ENCODE results near the gene WDR64. TPM values are rescaled to one million over a fixed set of nuclear protein-coding genes. Genes with fewer than 3 reads are reported as not detected.

Gene WDR64
- under 1 TPM; 0.08 to 0.70 TPM for total RNA-seq
- polyA plus RNA-seq = under 1 TPM; 0.02 to 0.26 TPM

DNA sequence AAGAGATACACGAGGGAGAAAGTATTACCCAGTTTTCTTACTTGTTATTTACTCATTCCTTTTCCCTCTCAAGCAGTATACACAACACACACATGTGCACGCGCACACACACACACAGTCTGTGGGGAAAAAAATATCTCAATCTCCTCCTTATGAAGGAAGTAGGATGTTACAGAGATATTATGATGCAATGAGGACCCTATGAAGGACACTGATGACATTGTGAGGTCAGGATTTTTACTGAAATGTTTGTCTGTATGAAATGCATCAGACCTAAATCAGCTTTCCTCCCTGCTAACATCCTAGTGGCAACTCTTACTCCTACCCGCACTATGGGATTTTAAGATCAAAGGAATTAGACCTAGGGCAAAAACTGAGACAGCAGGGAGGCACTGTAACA, at the start of gene WDR64:
Gene WDR64, plus strand, starts transcription at position 270 of the 400 bp plus-strand sequence. CDS start 204 bp downstream, outside the sequence.
- H3K4me3 ChIP-seq (ENCODE audit: low read depth in 1 of 3, low read length in 3 of 3) = no peak within 1 kb of the TSS
- 93% methylated on average over 4 of the region's 4 CpGs for WGBS
- no peaks in the 10 kb centered on the region for H3K27me3 ChIP-seq (ENCODE audit: control insufficient read depth in 4 of 4, insufficient read depth in 4 of 4, low read length in 3 of 4)
- H3K9ac ChIP-seq (ENCODE audit: low read depth in 1 of 2, low read length in 2 of 2) = no peak within 1 kb of the TSS
- TF ChIP-seq, protein P1, sequence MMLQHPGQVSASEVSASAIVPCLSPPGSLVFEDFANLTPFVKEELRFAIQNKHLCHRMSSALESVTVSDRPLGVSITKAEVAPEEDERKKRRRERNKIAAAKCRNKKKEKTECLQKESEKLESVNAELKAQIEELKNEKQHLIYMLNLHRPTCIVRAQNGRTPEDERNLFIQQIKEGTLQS (IDR thresholded peaks at IDR 0.05) = no peak
- TF ChIP-seq RAD21 (IDR thresholded peaks at IDR 0.05) (no peak), HNF4G (IDR thresholded peaks at IDR 0.05) (no peak), NR2F2 (IDR thresholded peaks at IDR 0.05) (no peak), FOXA2 (IDR thresholded peaks at IDR 0.05) (no peak), FOXA1 (IDR thresholded peaks at IDR 0.05) (no peak), EGR1 (IDR thresholded peaks at IDR 0.05; ENCODE audit: low read depth in 2 of 2) (no peak), SP1 (IDR thresholded peaks at IDR 0.05) (no peak)
- H3K36me3 ChIP-seq (ENCODE audit: control insufficient read depth in 4 of 4, insufficient read depth in 3 of 4, low read depth in 1 of 4, low read length in 3 of 4) = no peaks in the 10 kb centered on the region
- H3K27ac ChIP-seq (ENCODE audit: low read depth in 1 of 2, low read length in 2 of 2) = no peak within 1 kb of the TSS
- no peaks in the 10 kb centered on the region for H3K4me1 ChIP-seq (ENCODE audit: control insufficient read depth in 4 of 4, insufficient read depth in 4 of 4, low read length in 3 of 4)
- DNase-seq (ENCODE audit: low spot score) = no peak
- no peaks in the 10 kb centered on the region for H3K9me3 ChIP-seq (ENCODE audit: control insufficient read depth in 4 of 4, low read length in 3 of 4)

DNA sequence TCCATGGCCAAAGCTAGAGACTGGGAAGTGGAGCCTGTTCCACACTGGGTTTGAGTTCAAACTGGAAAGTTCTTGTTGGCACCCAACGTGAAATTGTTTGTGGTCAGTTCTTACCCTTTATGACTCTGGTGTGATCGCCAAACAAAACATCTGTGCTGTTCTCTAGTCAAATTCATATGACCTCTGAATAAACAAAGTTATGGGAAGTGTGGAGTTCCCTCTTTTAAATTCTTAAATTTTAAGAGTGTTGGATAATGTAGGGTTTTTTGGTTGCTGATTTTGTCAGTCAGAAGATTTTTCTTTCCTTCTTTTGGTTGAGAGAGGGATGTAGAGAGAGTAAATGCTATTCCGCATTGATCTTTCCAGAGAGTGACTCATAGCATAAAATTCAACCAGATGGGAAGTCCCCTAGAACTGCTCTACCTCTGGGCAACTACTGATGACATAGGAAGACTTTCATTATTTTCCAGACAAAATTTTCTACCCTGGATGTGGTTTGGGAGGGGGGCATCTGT, 48.3 kb upstream of the WDR64 start:
- 72% methylated on average over 3 of the region's 3 CpGs for WGBS

More for the DNA sequence above, 48.3 kb upstream of the WDR64 start:
- DNase-seq (ENCODE audit: low spot score) = no peak
- TF ChIP-seq, protein P2, sequence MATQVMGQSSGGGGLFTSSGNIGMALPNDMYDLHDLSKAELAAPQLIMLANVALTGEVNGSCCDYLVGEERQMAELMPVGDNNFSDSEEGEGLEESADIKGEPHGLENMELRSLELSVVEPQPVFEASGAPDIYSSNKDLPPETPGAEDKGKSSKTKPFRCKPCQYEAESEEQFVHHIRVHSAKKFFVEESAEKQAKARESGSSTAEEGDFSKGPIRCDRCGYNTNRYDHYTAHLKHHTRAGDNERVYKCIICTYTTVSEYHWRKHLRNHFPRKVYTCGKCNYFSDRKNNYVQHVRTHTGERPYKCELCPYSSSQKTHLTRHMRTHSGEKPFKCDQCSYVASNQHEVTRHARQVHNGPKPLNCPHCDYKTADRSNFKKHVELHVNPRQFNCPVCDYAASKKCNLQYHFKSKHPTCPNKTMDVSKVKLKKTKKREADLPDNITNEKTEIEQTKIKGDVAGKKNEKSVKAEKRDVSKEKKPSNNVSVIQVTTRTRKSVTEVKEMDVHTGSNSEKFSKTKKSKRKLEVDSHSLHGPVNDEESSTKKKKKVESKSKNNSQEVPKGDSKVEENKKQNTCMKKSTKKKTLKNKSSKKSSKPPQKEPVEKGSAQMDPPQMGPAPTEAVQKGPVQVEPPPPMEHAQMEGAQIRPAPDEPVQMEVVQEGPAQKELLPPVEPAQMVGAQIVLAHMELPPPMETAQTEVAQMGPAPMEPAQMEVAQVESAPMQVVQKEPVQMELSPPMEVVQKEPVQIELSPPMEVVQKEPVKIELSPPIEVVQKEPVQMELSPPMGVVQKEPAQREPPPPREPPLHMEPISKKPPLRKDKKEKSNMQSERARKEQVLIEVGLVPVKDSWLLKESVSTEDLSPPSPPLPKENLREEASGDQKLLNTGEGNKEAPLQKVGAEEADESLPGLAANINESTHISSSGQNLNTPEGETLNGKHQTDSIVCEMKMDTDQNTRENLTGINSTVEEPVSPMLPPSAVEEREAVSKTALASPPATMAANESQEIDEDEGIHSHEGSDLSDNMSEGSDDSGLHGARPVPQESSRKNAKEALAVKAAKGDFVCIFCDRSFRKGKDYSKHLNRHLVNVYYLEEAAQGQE (IDR thresholded peaks at IDR 0.05) = no peak
- no peak for TF ChIP-seq RAD21 (IDR thresholded peaks at IDR 0.05)
- no peak for TF ChIP-seq HNF4G (IDR thresholded peaks at IDR 0.05)
- TF ChIP-seq, protein P1 (IDR thresholded peaks at IDR 0.05) = no peak
- TF ChIP-seq, protein P3, sequence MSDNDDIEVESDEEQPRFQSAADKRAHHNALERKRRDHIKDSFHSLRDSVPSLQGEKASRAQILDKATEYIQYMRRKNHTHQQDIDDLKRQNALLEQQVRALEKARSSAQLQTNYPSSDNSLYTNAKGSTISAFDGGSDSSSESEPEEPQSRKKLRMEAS (IDR thresholded peaks at IDR 0.05) = no peak
- TF ChIP-seq FOXA1 (IDR thresholded peaks at IDR 0.05) = no peak
- TF ChIP-seq, protein P4, sequence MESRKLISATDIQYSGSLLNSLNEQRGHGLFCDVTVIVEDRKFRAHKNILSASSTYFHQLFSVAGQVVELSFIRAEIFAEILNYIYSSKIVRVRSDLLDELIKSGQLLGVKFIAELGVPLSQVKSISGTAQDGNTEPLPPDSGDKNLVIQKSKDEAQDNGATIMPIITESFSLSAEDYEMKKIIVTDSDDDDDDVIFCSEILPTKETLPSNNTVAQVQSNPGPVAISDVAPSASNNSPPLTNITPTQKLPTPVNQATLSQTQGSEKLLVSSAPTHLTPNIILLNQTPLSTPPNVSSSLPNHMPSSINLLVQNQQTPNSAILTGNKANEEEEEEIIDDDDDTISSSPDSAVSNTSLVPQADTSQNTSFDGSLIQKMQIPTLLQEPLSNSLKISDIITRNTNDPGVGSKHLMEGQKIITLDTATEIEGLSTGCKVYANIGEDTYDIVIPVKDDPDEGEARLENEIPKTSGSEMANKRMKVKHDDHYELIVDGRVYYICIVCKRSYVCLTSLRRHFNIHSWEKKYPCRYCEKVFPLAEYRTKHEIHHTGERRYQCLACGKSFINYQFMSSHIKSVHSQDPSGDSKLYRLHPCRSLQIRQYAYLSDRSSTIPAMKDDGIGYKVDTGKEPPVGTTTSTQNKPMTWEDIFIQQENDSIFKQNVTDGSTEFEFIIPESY (IDR thresholded peaks at IDR 0.05) = no peak
- TF ChIP-seq GABPA (IDR thresholded peaks at IDR 0.05 in 1 of 2, conservative IDR thresholded peaks at IDR 0.05 in 1 of 2) = no peak
- Histone ChIP-seq H3K4me1 (ENCODE audit: control insufficient read depth in 4 of 4, insufficient read depth in 4 of 4, low read length in 3 of 4) (no peaks in the 10 kb centered on the region), H3K9ac (ENCODE audit: low read depth in 1 of 2, low read length in 2 of 2) (no peak overlapping the region), H3K27me3 (ENCODE audit: control insufficient read depth in 4 of 4, insufficient read depth in 4 of 4, low read length in 3 of 4) (no peaks in the 10 kb centered on the region), H3K9me3 (ENCODE audit: control insufficient read depth in 4 of 4, low read length in 3 of 4) (no peaks in the 10 kb centered on the region), H3K36me3 (ENCODE audit: control insufficient read depth in 4 of 4, insufficient read depth in 3 of 4, low read depth in 1 of 4, low read length in 3 of 4) (peaks cover 0 to 8% (median 0%) of the 10 kb centered on the region in 4 donors), H3K4me3 (ENCODE audit: low read depth in 1 of 3, low read length in 3 of 3) (no peak overlapping the region), H3K27ac (ENCODE audit: low read depth in 1 of 2, low read length in 2 of 2) (no peak overlapping the region)

Data from liver (tissue), 9 donors.